Activated CD8-positive, alpha-beta memory T cell treated with anti-CD3 and anti-CD28 coated beads, Interleukin-2, amount 10 ng/mL, durations not matched to agents 7 days and 5 days (primary cell): ENCODE data around the gene SERPINA12. TPM values are rescaled to one million over a fixed set of nuclear protein-coding genes. Genes with fewer than 3 reads are reported as not detected.
A peak's percentile ranks its signal among the peaks of the same experiment; 100 is the strongest.

ENCODE experiments used
- ATAC-seq: fragments of 150-1000 bp; cut with Tn5 transposase; one replicate; pipeline ENCODE4 v1.10.0; 2021; ENCODE audit warnings: moderate library complexity
- CTCF ChIA-PET: fragments of 350-600 bp; sonication (Branson Sonifier 250); formaldehyde crosslinking; loops from one replicate; lab custom pipeline; 2021; ENCODE audit warnings: antibody characterized with exemption; lab: Charles Lee
- DNase-seq: peaks from one replicate; pipeline ENCODE4 v3.0.0-alpha.2; 2020
- H3K27ac Mint-ChIP-seq: one replicate; pipeline ENCODE4 v1.8.0; 2021; ENCODE audit warnings: mild to moderate bottlenecking, mixed read lengths
- H3K27me3 Mint-ChIP-seq: one replicate; pipeline ENCODE4 v1.8.0; 2021; ENCODE audit warnings: mixed read lengths
- H3K36me3 Mint-ChIP-seq: one replicate; pipeline ENCODE4 v1.8.0; 2021; ENCODE audit warnings: mild to moderate bottlenecking, mixed read lengths
- H3K4me1 Mint-ChIP-seq: one replicate; pipeline ENCODE4 v1.8.0; 2021; ENCODE audit warnings: mixed read lengths
- H3K4me3 Mint-ChIP-seq: one replicate; pipeline ENCODE4 v1.8.0; 2021; ENCODE audit warnings: mild to moderate bottlenecking, moderate library complexity, mixed read lengths
- H3K9me3 Mint-ChIP-seq: one replicate; pipeline ENCODE4 v1.8.0; 2022; ENCODE audit warnings: low read depth, mixed read lengths
- total RNA-seq, 2 experiments: library from RNA; stranded (reverse); gene quantifications; one replicate each; pipeline ENCODE4 v1.2.3, GENCODE V29; 2021

Gene SERPINA12
- total RNA-seq, result not detected

- DNase-seq, result no peak
- Mint-ChIP-seq H3K9me3 (no peaks in the 10 kb centered on the region), H3K27me3 (peaks cover 4% of the 10 kb centered on the region), H3K4me3 (no peak within 1 kb of the TSS), H3K36me3 (no peaks in the 10 kb centered on the region), H3K27ac (no peak within 1 kb of the TSS), H3K4me1 (no peaks in the 10 kb centered on the region)
- CTCF ChIA-PET, result no interaction called here
- no peak for ATAC-seq
Measured at GRCh38 chr14:94509356-94509755, at the start of gene SERPINA12. SERPINA12 (minus strand) TSS chr14:94509469; CDS start chr14:94498397, 11,072 bp downstream.

GRCh38 chr14:94558842-94559241 lies 49.6 kb upstream of the SERPINA12 start:
- H3K4me3 Mint-ChIP-seq, result no peak overlapping the region
- H3K27me3 Mint-ChIP-seq, result peaks cover 9% of the 10 kb centered on the region
- no peaks in the 10 kb centered on the region for H3K9me3 Mint-ChIP-seq
- CTCF ChIA-PET, result no interaction called here
- H3K36me3 Mint-ChIP-seq, result no peaks in the 10 kb centered on the region
- ATAC-seq (no peak), DNase-seq (no peak)
- H3K4me1 Mint-ChIP-seq, result no peaks in the 10 kb centered on the region
- H3K27ac Mint-ChIP-seq, result no peak overlapping the region

- H3K4me3 Mint-ChIP-seq, result no peak overlapping the region
- H3K4me1 Mint-ChIP-seq, result no peaks in the 10 kb centered on the region
- CTCF ChIA-PET, result interaction anchor here (0.6 to 1.5 kb wide), 2 partner anchors 8 to 13 kb away, joined by 4 to 5 read pairs; no protein-coding TSS in a partner anchor
- ATAC-seq, result no peak
- H3K36me3 Mint-ChIP-seq, result no peaks in the 10 kb centered on the region
- peaks cover 16% of the 10 kb centered on the region for H3K27me3 Mint-ChIP-seq
- no peak overlapping the region for H3K27ac Mint-ChIP-seq
- H3K9me3 Mint-ChIP-seq, result no peaks in the 10 kb centered on the region
- no peak for DNase-seq
Measured at GRCh38 chr14:94557327-94557726, 48.1 kb upstream of the SERPINA12 start.

- DNase-seq (no peak), ATAC-seq (no peak)
- peaks cover 21% of the 10 kb centered on the region for H3K27me3 Mint-ChIP-seq
- no peaks in the 10 kb centered on the region for H3K36me3 Mint-ChIP-seq
- no peaks in the 10 kb centered on the region for H3K9me3 Mint-ChIP-seq
- H3K4me3 Mint-ChIP-seq, result no peak overlapping the region
- H3K4me1 Mint-ChIP-seq, result no peaks in the 10 kb centered on the region
- CTCF ChIA-PET, result no interaction called here
- H3K27ac Mint-ChIP-seq, result no peak overlapping the region
Measured at GRCh38 chr14:94555991-94556390, 46.7 kb upstream of the SERPINA12 start.

- CTCF ChIA-PET, result interaction anchor here (1.4 to 2.0 kb wide), 3 partner anchors 9 to 116 kb away, joined by 4 to 14 read pairs (median 8); no protein-coding TSS in a partner anchor
- DNase-seq, result no peak
- Mint-ChIP-seq H3K4me3 (no peak overlapping the region), H3K9me3 (no peaks in the 10 kb centered on the region), H3K27ac (no peak overlapping the region), H3K27me3 (peaks cover 20% of the 10 kb centered on the region), H3K4me1 (no peaks in the 10 kb centered on the region), H3K36me3 (no peaks in the 10 kb centered on the region)
- ATAC-seq, result no peak
Measured at GRCh38 chr14:94550041-94550440, 40.8 kb upstream of the SERPINA12 start.

GRCh38 chr14:94548999-94549985 lies 40.0 kb upstream of the SERPINA12 start:
- peaks cover 13% of the 10 kb centered on the region for H3K27me3 Mint-ChIP-seq
- DNase-seq (peak; percentile 60), ATAC-seq (peak; percentile 70)
- no peaks in the 10 kb centered on the region for H3K9me3 Mint-ChIP-seq
- no peak overlapping the region for H3K27ac Mint-ChIP-seq
- CTCF ChIA-PET, result interaction anchor here (0.7 to 2.0 kb wide), 16 partner anchors 8 to 513 kb away, joined by 3 to 14 read pairs (median 4); no protein-coding TSS in a partner anchor
- H3K36me3 Mint-ChIP-seq, result no peaks in the 10 kb centered on the region
- no peak overlapping the region for H3K4me3 Mint-ChIP-seq
- H3K4me1 Mint-ChIP-seq, result no peaks in the 10 kb centered on the region

GRCh38 chr14:94548131-94548998 lies 39.1 kb upstream of the SERPINA12 start:
- H3K36me3 Mint-ChIP-seq, result no peaks in the 10 kb centered on the region
- peaks cover 9% of the 10 kb centered on the region for H3K27me3 Mint-ChIP-seq
- DNase-seq (peak; percentile 28), ATAC-seq (no peak)
- CTCF ChIA-PET, result interaction anchor here (0.7 to 2.0 kb wide), 15 partner anchors 8 to 512 kb away, joined by 3 to 14 read pairs (median 4); no protein-coding TSS in a partner anchor
- no peaks in the 10 kb centered on the region for H3K4me1 Mint-ChIP-seq
- H3K9me3 Mint-ChIP-seq, result no peaks in the 10 kb centered on the region
- no peak overlapping the region for H3K27ac Mint-ChIP-seq
- H3K4me3 Mint-ChIP-seq, result no peak overlapping the region

GRCh38 chr14:94547726-94548125 lies 38.5 kb upstream of the SERPINA12 start:
- Mint-ChIP-seq H3K9me3 (no peaks in the 10 kb centered on the region), H3K36me3 (no peaks in the 10 kb centered on the region), H3K4me3 (no peak overlapping the region), H3K4me1 (no peaks in the 10 kb centered on the region), H3K27me3 (peaks cover 9% of the 10 kb centered on the region), H3K27ac (no peak overlapping the region)
- ATAC-seq (no peak), DNase-seq (no peak)
- CTCF ChIA-PET, result no interaction called here

GRCh38 chr14:94547151-94547680 lies 37.9 kb upstream of the SERPINA12 start:
- ATAC-seq, result no peak
- peaks cover 5% of the 10 kb centered on the region for H3K27me3 Mint-ChIP-seq
- CTCF ChIA-PET, result no interaction called here
- no peak for DNase-seq
- no peaks in the 10 kb centered on the region for H3K4me1 Mint-ChIP-seq
- H3K27ac Mint-ChIP-seq, result no peak overlapping the region
- H3K4me3 Mint-ChIP-seq, result no peak overlapping the region
- no peaks in the 10 kb centered on the region for H3K9me3 Mint-ChIP-seq
- no peaks in the 10 kb centered on the region for H3K36me3 Mint-ChIP-seq

GRCh38 chr14:94545131-94545841 lies 36.0 kb upstream of the SERPINA12 start:
- no peaks in the 10 kb centered on the region for H3K4me1 Mint-ChIP-seq
- no peaks in the 10 kb centered on the region for H3K27me3 Mint-ChIP-seq
- H3K36me3 Mint-ChIP-seq, result no peaks in the 10 kb centered on the region
- ATAC-seq, result no peak
- no peak overlapping the region for H3K27ac Mint-ChIP-seq
- DNase-seq, result peak; percentile 27
- no peaks in the 10 kb centered on the region for H3K9me3 Mint-ChIP-seq
- no peak overlapping the region for H3K4me3 Mint-ChIP-seq
- CTCF ChIA-PET, result no interaction called here

GRCh38 chr14:94544726-94545125 lies 35.5 kb upstream of the SERPINA12 start:
- H3K27me3 Mint-ChIP-seq, result no peaks in the 10 kb centered on the region
- DNase-seq (no peak), ATAC-seq (no peak)
- CTCF ChIA-PET, result interaction anchor here (0.6 kb wide), 1 partner anchor 13 kb away, joined by 5 read pairs; no protein-coding TSS in a partner anchor
- no peaks in the 10 kb centered on the region for H3K4me1 Mint-ChIP-seq
- H3K36me3 Mint-ChIP-seq, result no peaks in the 10 kb centered on the region
- no peaks in the 10 kb centered on the region for H3K9me3 Mint-ChIP-seq
- no peak overlapping the region for H3K27ac Mint-ChIP-seq
- H3K4me3 Mint-ChIP-seq, result no peak overlapping the region

GRCh38 chr14:94543449-94544124 lies 34.3 kb upstream of the SERPINA12 start:
- Mint-ChIP-seq H3K4me3 (no peak overlapping the region), H3K4me1 (no peaks in the 10 kb centered on the region), H3K9me3 (no peaks in the 10 kb centered on the region), H3K36me3 (no peaks in the 10 kb centered on the region), H3K27ac (no peak overlapping the region), H3K27me3 (no peaks in the 10 kb centered on the region)
- CTCF ChIA-PET, result no interaction called here
- ATAC-seq, result no peak
- DNase-seq, result peak; percentile 31
